Neuronal stem cell (in vitro differentiated cells): ENCODE results near the gene RCBTB1.
A peak's percentile ranks its signal among the peaks of the same experiment; 100 is the strongest.
"Not testable (repeated sequence)": the region's sequence is repeated elsewhere in the genome, so short reads cannot be mapped to it uniquely, and the experiment has no call there.

ENCODE experiments used
- DNase-seq: peaks from one replicate; pipeline ENCODE4 v3.0.0-alpha.2; 2013; ENCODE audit warnings: low spot score
- H2AFZ ChIP-seq: one replicate; pipeline ENCODE4 v1.6.1; 2013; ENCODE audit warnings: mild to moderate bottlenecking, low read length, inconsistent platforms
- H2AK5ac ChIP-seq: 2 replicates; pipeline ENCODE4 v1.6.1; 2013; ENCODE audit warnings: low read depth, mild to moderate bottlenecking, inconsistent platforms, low read length, moderate library complexity, mixed read lengths
- H2BK120ac ChIP-seq: 2 replicates; pipeline ENCODE4 v1.6.1; 2013; ENCODE audit warnings: low read depth, mild to moderate bottlenecking, inconsistent platforms, low read length, moderate library complexity, mixed read lengths
- H2BK12ac ChIP-seq: one replicate; pipeline ENCODE4 v1.6.1; 2013; ENCODE audit warnings: low read length, inconsistent platforms
- H2BK15ac ChIP-seq: 2 replicates; pipeline ENCODE4 v1.6.1; 2013; ENCODE audit warnings: mild to moderate bottlenecking, low read length, inconsistent platforms, mixed read lengths
- H2BK5ac ChIP-seq: one replicate; pipeline ENCODE4 v1.6.1; 2013; ENCODE audit warnings: inconsistent platforms, mild to moderate bottlenecking, low read length, moderate library complexity
- H3K14ac ChIP-seq: one replicate; pipeline ENCODE4 v1.6.1; 2013; ENCODE audit warnings: low read length, inconsistent platforms
- H3K18ac ChIP-seq: 2 replicates; pipeline ENCODE4 v1.6.1; 2013; ENCODE audit warnings: low read length, inconsistent platforms
- H3K23ac ChIP-seq: 2 replicates; pipeline ENCODE4 v1.6.1; 2013; ENCODE audit warnings: low read depth, mild to moderate bottlenecking, mixed read lengths, low read length, inconsistent platforms; ENCODE audit not compliant: poor library complexity
- H3K27ac ChIP-seq: replicated peaks from 3 replicates; pipeline ENCODE4 v1.5.1; 2013; ENCODE audit warnings: low read length, inconsistent platforms
- H3K27me3 ChIP-seq, 3 experiments: 2 replicates each; pipeline ENCODE4 v1.6.1; 2013; ENCODE audit warnings: low read length in 3 of 3, mild to moderate bottlenecking in 2 of 3, inconsistent platforms in 1 of 3, low read depth in 1 of 3, mixed read lengths in 1 of 3, moderate library complexity in 1 of 3; ENCODE audit not compliant: control insufficient read depth in 3 of 3, insufficient read depth in 3 of 3
- H3K36me3 ChIP-seq, 2 donors: replicated peaks in 1 of 2; 2 replicates each; pipeline ENCODE4 v1.6.1; 2013; ENCODE audit warnings: low read length in 2 of 2; ENCODE audit not compliant: control insufficient read depth in 2 of 2, insufficient read depth in 2 of 2
- H3K4ac ChIP-seq: 2 replicates; pipeline ENCODE4 v1.6.1; 2013; ENCODE audit warnings: inconsistent platforms, mild to moderate bottlenecking, low read length, moderate library complexity
- H3K4me1 ChIP-seq, 2 donors: 1 replicate in 1 of 2; 2 replicates in 1 of 2; pipeline ENCODE4 v1.6.1; 2013; ENCODE audit warnings: low read length in 2 of 2, low read depth in 1 of 2; ENCODE audit not compliant: control insufficient read depth in 2 of 2, insufficient read depth in 1 of 2
- H3K4me2 ChIP-seq: one replicate; pipeline ENCODE4 v1.6.1; 2013; ENCODE audit warnings: mild to moderate bottlenecking, low read length, inconsistent platforms; ENCODE audit not compliant: insufficient read depth, poor library complexity, severe bottlenecking
- H3K4me3 ChIP-seq, 2 donors: 2 replicates each; pipeline ENCODE4 v1.5.1; 2013; ENCODE audit warnings: low read length in 2 of 2, mild to moderate bottlenecking in 2 of 2, inconsistent platforms in 1 of 2, moderate library complexity in 1 of 2
- H3K79me1 ChIP-seq: one replicate; pipeline ENCODE4 v1.6.1; 2013; ENCODE audit warnings: low read depth, mild to moderate bottlenecking, inconsistent platforms, low read length, moderate library complexity
- H3K9ac ChIP-seq: one replicate; pipeline ENCODE4 v1.6.1; 2013; ENCODE audit warnings: mild to moderate bottlenecking, low read depth, low read length, inconsistent platforms; ENCODE audit not compliant: poor library complexity
- H3K9me3 ChIP-seq, 2 donors: replicated peaks in 1 of 2; 2 replicates each; pipeline versions ENCODE3 to v1.6.1; 2013; ENCODE audit warnings: low read length in 2 of 2, mild to moderate bottlenecking in 2 of 2, inconsistent platforms in 1 of 2, low read depth in 1 of 2, mixed read lengths in 1 of 2, moderate library complexity in 1 of 2; ENCODE audit not compliant: control insufficient read depth in 2 of 2, insufficient read depth in 1 of 2
- H4K8ac ChIP-seq: one replicate; pipeline ENCODE4 v1.6.1; 2013; ENCODE audit warnings: low read depth, mild to moderate bottlenecking, inconsistent platforms, low read length, moderate library complexity
- H4K91ac ChIP-seq: one replicate; pipeline ENCODE4 v1.6.1; 2013; ENCODE audit warnings: low read length, low read depth, mild to moderate bottlenecking, inconsistent platforms; ENCODE audit not compliant: poor library complexity
- WGBS, 2 donors: extraction: QIAGEN DNeasy Blood & Tissue Kit; methylation state at CpG; one replicate each; pipeline ENCODE4 v1.1.7; 2013; ENCODE audit warnings: missing lambda C conversion rate in 2 of 2, mixed read lengths in 1 of 2; ENCODE audit not compliant: insufficient read length in 2 of 2, insufficient replicate concordance in 1 of 2; ENCODE audit errors: extremely low coverage in 2 of 2; 5-methylcytosine and 5-hydroxymethylcytosine counted together

RCBTB1 gene

GRCh38 chr13:49497272-49497671 is 88.1 kb downstream of the RCBTB1 start:
- Histone ChIP-seq H3K9me3 (no peaks in the 10 kb centered on the region), H3K4me2 (no peak overlapping the region), H2AK5ac (no peak overlapping the region), H3K23ac (no peak overlapping the region), H3K79me1 (no peaks in the 10 kb centered on the region), H3K27ac (no peak overlapping the region), H2BK120ac (no peak overlapping the region), H3K9ac (no peak overlapping the region), H3K27me3 (no peaks in the 10 kb centered on the region), H3K14ac (no peak overlapping the region), H2BK12ac (no peak overlapping the region), H4K91ac (no peak overlapping the region), H3K4me3 (no peak overlapping the region), H2BK15ac (no peak overlapping the region), H3K36me3 (no peaks in the 10 kb centered on the region), H2AFZ (no peak overlapping the region), H3K4ac (no peak overlapping the region), H3K18ac (no peak overlapping the region), H4K8ac (no peak overlapping the region), H2BK5ac (no peak overlapping the region), H3K4me1 (no peaks in the 10 kb centered on the region)
- DNase-seq = no peak
- no CpG with 5 or more reads among the region's 5 CpGs for WGBS, 2 donors

- not testable (repeated sequence) for H3K23ac ChIP-seq, H2AFZ ChIP-seq, H3K27me3 ChIP-seq, H2AK5ac ChIP-seq, H2BK5ac ChIP-seq, H3K9ac ChIP-seq, H2BK12ac ChIP-seq, H3K18ac ChIP-seq, H4K91ac ChIP-seq, H3K9me3 ChIP-seq, H3K4me2 ChIP-seq, H3K27ac ChIP-seq, H3K14ac ChIP-seq, H3K4me3 ChIP-seq, H3K36me3 ChIP-seq, H2BK120ac ChIP-seq, H3K4me1 ChIP-seq, H4K8ac ChIP-seq, H3K79me1 ChIP-seq, DNase-seq, H2BK15ac ChIP-seq, H3K4ac ChIP-seq
- WGBS, 2 donors = no CpG with 5 or more reads among the region's 11 CpGs
Measured at GRCh38 chr13:49496837-49497236, 88.5 kb downstream of the RCBTB1 start.

GRCh38 chr13:49495783-49496762 is 89.3 kb downstream of the RCBTB1 start, which contains the start of gene PHF11:
TSS of gene PHF11 (plus strand) at chr13:49495953. CDS start at chr13:49496002, 49 bp downstream.
- Histone ChIP-seq H3K4me2 (peak within 1 kb of the TSS; percentile 63), H3K14ac (no peak within 1 kb of the TSS), H3K9ac (peak within 1 kb of the TSS; percentile 46), H2AFZ (no peak within 1 kb of the TSS), H4K91ac (no peak within 1 kb of the TSS), H3K18ac (peak within 1 kb of the TSS; percentile 85), H2BK120ac (peak within 1 kb of the TSS; percentile 21), H2BK15ac (no peak within 1 kb of the TSS), H3K4me1 (no peaks in the 10 kb centered on the region), H3K4ac (no peak within 1 kb of the TSS), H3K27me3 (no peaks in the 10 kb centered on the region), H2BK12ac (no peak within 1 kb of the TSS), H2AK5ac (peak within 1 kb of the TSS; percentile 9), H3K36me3 (no peaks in the 10 kb centered on the region), H3K79me1 (no peaks in the 10 kb centered on the region), H2BK5ac (no peak within 1 kb of the TSS), H3K23ac (peak within 1 kb of the TSS; percentile 80), H3K4me3 (peak within 1 kb of the TSS in 1 of 2 donors; percentile 80), H3K27ac (no peak within 1 kb of the TSS), H3K9me3 (no peaks in the 10 kb centered on the region), H4K8ac (no peak within 1 kb of the TSS)
- WGBS, 2 donors = no CpG with 5 or more reads among the region's 71 CpGs
- DNase-seq = peak; percentile 46

- no CpG with 5 or more reads among the region's 2 CpGs for WGBS, 2 donors
- Histone ChIP-seq H3K4me3 (no peak overlapping the region), H3K4me1 (no peaks in the 10 kb centered on the region), H3K18ac (no peak overlapping the region), H2BK120ac (no peak overlapping the region), H2AK5ac (no peak overlapping the region), H2AFZ (no peak overlapping the region), H2BK5ac (no peak overlapping the region), H3K14ac (no peak overlapping the region), H3K27ac (no peak overlapping the region), H3K36me3 (no peaks in the 10 kb centered on the region), H3K27me3 (no peaks in the 10 kb centered on the region), H3K9me3 (no peaks in the 10 kb centered on the region), H3K23ac (no peak overlapping the region), H3K79me1 (no peaks in the 10 kb centered on the region), H3K9ac (no peak overlapping the region), H2BK15ac (no peak overlapping the region), H3K4ac (no peak overlapping the region), H2BK12ac (no peak overlapping the region), H4K91ac (no peak overlapping the region), H4K8ac (no peak overlapping the region), H3K4me2 (no peak overlapping the region)
- DNase-seq = no peak
Measured at GRCh38 chr13:49494645-49495044, 90.7 kb downstream of the RCBTB1 start.
